ENCODE results near the gene KRTAP10-4. TPM values are rescaled to one million over a fixed set of nuclear protein-coding genes. Genes with fewer than 3 reads are reported as not detected.

KRTAP10-4 gene
- total RNA-seq, 1 experiment from 2014 or later, result not detected

- TF ChIP-seq YY1 (IDR thresholded peaks at IDR 0.05; ENCODE audit: extremely low read depth, insufficient replicate concordance, low read depth, low read length) (no peak), EZH2 (IDR thresholded peaks at IDR 0.05) (no peak), ATF3 (IDR thresholded peaks at IDR 0.05) (no peak), REST (IDR thresholded peaks at IDR 0.05; ENCODE audit: low read depth) (no peak)
- TF ChIP-seq, protein P1, sequence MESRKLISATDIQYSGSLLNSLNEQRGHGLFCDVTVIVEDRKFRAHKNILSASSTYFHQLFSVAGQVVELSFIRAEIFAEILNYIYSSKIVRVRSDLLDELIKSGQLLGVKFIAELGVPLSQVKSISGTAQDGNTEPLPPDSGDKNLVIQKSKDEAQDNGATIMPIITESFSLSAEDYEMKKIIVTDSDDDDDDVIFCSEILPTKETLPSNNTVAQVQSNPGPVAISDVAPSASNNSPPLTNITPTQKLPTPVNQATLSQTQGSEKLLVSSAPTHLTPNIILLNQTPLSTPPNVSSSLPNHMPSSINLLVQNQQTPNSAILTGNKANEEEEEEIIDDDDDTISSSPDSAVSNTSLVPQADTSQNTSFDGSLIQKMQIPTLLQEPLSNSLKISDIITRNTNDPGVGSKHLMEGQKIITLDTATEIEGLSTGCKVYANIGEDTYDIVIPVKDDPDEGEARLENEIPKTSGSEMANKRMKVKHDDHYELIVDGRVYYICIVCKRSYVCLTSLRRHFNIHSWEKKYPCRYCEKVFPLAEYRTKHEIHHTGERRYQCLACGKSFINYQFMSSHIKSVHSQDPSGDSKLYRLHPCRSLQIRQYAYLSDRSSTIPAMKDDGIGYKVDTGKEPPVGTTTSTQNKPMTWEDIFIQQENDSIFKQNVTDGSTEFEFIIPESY (IDR thresholded peaks at IDR 0.05; ENCODE audit: extremely low read depth, insufficient replicate concordance, low read length), result no peak
- Histone ChIP-seq H3K79me2 (ENCODE audit: insufficient read depth, low read length) (no peaks in the 10 kb centered on the region), H3K36me3 (ENCODE audit: control insufficient read depth in 1 of 2, insufficient read depth in 2 of 2, low read length in 2 of 2) (no peaks in the 10 kb centered on the region), H3K4me1 (ENCODE audit: control insufficient read depth in 1 of 2, insufficient read depth in 2 of 2, low read length in 2 of 2) (no peaks in the 10 kb centered on the region), H2AFZ (ENCODE audit: low read depth, low read length, poor library complexity, severe bottlenecking) (no peak overlapping the region), H3K27ac (ENCODE audit: low read depth, low read length) (no peak overlapping the region), H3K27me3 (ENCODE audit: insufficient read depth, low read length) (peaks cover 25% of the 10 kb centered on the region), H3K9ac (ENCODE audit: low read length) (no peak overlapping the region), H3K4me2 (ENCODE audit: low read length) (no peak overlapping the region), H3K9me2 (ENCODE audit: insufficient read depth) (no peaks in the 10 kb centered on the region), H3K4me3 (replicated peaks in 1 of 2; ENCODE audit: low read depth in 1 of 2, low read length in 2 of 2) (no peak overlapping the region), H3K9me3 (ENCODE audit: control insufficient read depth in 1 of 2, insufficient read depth in 1 of 2, low read depth in 1 of 2, low read length in 2 of 2) (no peaks in the 10 kb centered on the region), H4K20me1 (ENCODE audit: insufficient read depth) (no peaks in the 10 kb centered on the region)
- intact Hi-C loops (cut with micrococcal nuclease), result no loop called here
- POLR2A ChIA-PET, result no interaction called here
- CTCF ChIA-PET, result no interaction called here
- DNase-seq (ENCODE audit: low read depth, low spot score), result no peak
- BruUV-seq (replicated peaks), result no TSS peak
- no peak for ATAC-seq
- RAD21 ChIA-PET (ENCODE audit: low non-redundant PET in 1 of 2, low total read pairs in 2 of 2, uncharacterized antibody in 2 of 2, unreplicated experiment in 2 of 2), result no interaction called here
Observed at GRCh38 chr21:44583800-44584147, 10.2 kb downstream of the KRTAP10-4 start.
